Measurements from ENCODE around the gene BCL7C. TPM values are rescaled to one million over a fixed set of nuclear protein-coding genes. Genes with fewer than 3 reads are reported as not detected.

The BCL7C gene
- total and polyA plus RNA-seq, 2 of the 4 experiments (the other 2 are of a cell fraction) = 32.3 to 34.9 TPM

DNA sequence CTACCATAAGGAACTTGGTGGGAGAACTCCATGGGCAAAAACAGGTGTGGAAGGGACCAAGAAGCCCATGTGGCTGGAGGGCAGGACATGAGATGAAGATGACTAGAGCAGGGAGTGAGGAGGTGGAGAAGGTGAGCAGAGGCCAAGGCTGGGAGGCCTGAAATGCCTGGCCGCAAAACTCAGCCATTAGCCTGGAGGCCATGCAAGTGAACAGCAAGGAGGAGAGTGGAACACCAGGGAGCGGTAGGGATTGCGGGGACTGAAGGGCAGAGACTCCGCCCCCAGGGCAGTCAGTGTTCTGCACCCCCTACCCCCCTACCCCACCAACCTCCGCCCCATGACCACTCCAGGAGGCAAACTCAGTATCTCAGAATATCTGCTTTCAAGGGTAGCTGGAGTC is 17.0 kb downstream of the BCL7C start:
- in situ Hi-C loops (cut with MboI; ENCODE audit: low sequenced_read_pairs) (no loop called here), dilution Hi-C loops (cut with HindIII; ENCODE audit: low sequenced_read_pairs, unreplicated experiment) (no loop called here), intact Hi-C loops (cut with micrococcal nuclease) (no loop called here)
- Histone ChIP-seq H3K4me1 (ENCODE audit: control insufficient read depth, insufficient read depth, low read length) (peaks cover 11% of the 10 kb centered on the region), H4K5ac (ENCODE audit: low read depth, low read length) (peak overlapping the region; percentile 24; the same call in 1 of the 2 replicates), H3K9me3 (ENCODE audit: control insufficient read depth, insufficient read depth, low read length) (no peaks in the 10 kb centered on the region), H4K91ac (ENCODE audit: insufficient read depth, low read depth, low read length) (peak overlapping the region; percentile 83; the same call in 1 of the 2 replicates), H3K4me3 (ENCODE audit: insufficient read depth, low read depth, low read length) (no peak overlapping the region), H2BK20ac (ENCODE audit: low read depth, low read length) (no peak overlapping the region), H3K36me3 (ENCODE audit: control insufficient read depth, insufficient read depth, low read length) (peaks cover 7% of the 10 kb centered on the region), H3K27me3 (ENCODE audit: control insufficient read depth, insufficient read depth, low read length) (no peaks in the 10 kb centered on the region), H3K23ac (ENCODE audit: low read depth, low read length) (peak overlapping the region; percentile 95), H3K56ac (ENCODE audit: extremely low read depth, insufficient read depth, low read length) (no peak overlapping the region), H2BK120ac (ENCODE audit: low read depth, low read length) (no peak overlapping the region), H3K27ac (ENCODE audit: insufficient read depth, low read length) (peak overlapping the region; percentile 16), H2BK15ac (ENCODE audit: low read depth, low read length) (no peak overlapping the region), H4K8ac (ENCODE audit: low read depth in 2 of 2, low read length in 2 of 2) (peak overlapping the region; percentile 72 to 89; a peak in 2 of 4 replicates), H2AFZ (replicated peaks; ENCODE audit: low read length, poor library complexity) (no peak overlapping the region), H3K4ac (ENCODE audit: low read depth, low read length) (peak overlapping the region; percentile 96), H3K14ac (replicated peaks; ENCODE audit: low read depth, low read length) (no peak overlapping the region), H3K18ac (ENCODE audit: low read depth, low read length) (no peak overlapping the region), H3K4me2 (ENCODE audit: low read depth, low read length) (peak overlapping the region; percentile 98), H2BK5ac (ENCODE audit: low read depth, low read length, poor library complexity, severe bottlenecking) (no peak overlapping the region), H3K9ac (ENCODE audit: low read depth, low read length) (0 out of 2 replicates have a peak overlapping the region, but pooled peaks have one; percentile 25), H2AK9ac (replicated peaks; ENCODE audit: low read depth, low read length, poor library complexity) (peak overlapping the region; percentile 90), H2AK5ac (ENCODE audit: low read depth, low read length) (peak overlapping the region; percentile 64), H3K79me1 (ENCODE audit: low read depth in 1 of 2, low read length in 2 of 2) (peaks cover 23 to 48% of the 10 kb centered on the region in 2 experiments; a peak in 3 of 4 replicates), H4K20me1 (ENCODE audit: insufficient read depth, low read length) (no peaks in the 10 kb centered on the region), H3K9me1 (ENCODE audit: insufficient read depth, low read length) (peaks cover 4% of the 10 kb centered on the region; the same call in 1 of the 2 replicates)
- no peak for DNase-seq
- CTCF ChIA-PET = no interaction called here
- POLR2A ChIA-PET (ENCODE audit: unreplicated experiment) = no interaction called here
- TF ChIP-seq CEBPB (IDR thresholded peaks at IDR 0.05; ENCODE audit: low read depth, low read length) (no peak), RCOR1 (IDR thresholded peaks at IDR 0.05; ENCODE audit: insufficient replicate concordance, low read length) (no peak), POLR2A (IDR thresholded peaks at IDR 0.05; ENCODE audit: low read depth, low read length) (no peak), SMC3 (IDR thresholded peaks at IDR 0.05; ENCODE audit: low read depth, low read length) (no peak), RFX5 (IDR thresholded peaks at IDR 0.05; ENCODE audit: low read depth, low read length) (no peak)
- TF ChIP-seq, protein P1, sequence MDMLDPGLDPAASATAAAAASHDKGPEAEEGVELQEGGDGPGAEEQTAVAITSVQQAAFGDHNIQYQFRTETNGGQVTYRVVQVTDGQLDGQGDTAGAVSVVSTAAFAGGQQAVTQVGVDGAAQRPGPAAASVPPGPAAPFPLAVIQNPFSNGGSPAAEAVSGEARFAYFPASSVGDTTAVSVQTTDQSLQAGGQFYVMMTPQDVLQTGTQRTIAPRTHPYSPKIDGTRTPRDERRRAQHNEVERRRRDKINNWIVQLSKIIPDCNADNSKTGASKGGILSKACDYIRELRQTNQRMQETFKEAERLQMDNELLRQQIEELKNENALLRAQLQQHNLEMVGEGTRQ (IDR thresholded peaks at IDR 0.05; ENCODE audit: low read depth, low read length) = no peak
- BruUV-seq (replicated peaks) = no TSS peak
- ATAC-seq (ENCODE audit: low read depth) = no peak
- WGBS, 2 experiments (ENCODE audit: extremely low coverage in 2 of 2, insufficient read length in 1 of 2) = no CpG with 5 or more reads among the region's 5 CpGs
